Endothelial cell of umbilical vein (primary cell): Measurements from ENCODE around the gene ABI2. TPM values are rescaled to one million over a fixed set of nuclear protein-coding genes. Genes with fewer than 3 reads are reported as not detected.

ENCODE experiments used
- BruUV-seq: library from RNA; stranded (reverse); fragments of 400-500 nt; replicated peaks from 2 replicates; lab custom pipeline; 2021; lab: Mats Ljungman, UMichigan
- CTCF ChIA-PET: fragments of 300-600, 350-600 bp; sonication (Branson Sonifier 250); formaldehyde crosslinking; loops from one replicate; lab custom pipeline; 2021; ENCODE audit warnings: antibody characterized with exemption, inconsistent platforms; lab: Charles Lee
- POLR2A ChIA-PET: fragments of 300-600, 350-600 bp; sonication (Branson Sonifier 250); formaldehyde crosslinking; loops from one replicate; lab custom pipeline; 2021; ENCODE audit warnings: antibody characterized with exemption, inconsistent platforms; lab: Charles Lee
- DNase-seq: peaks from one replicate; pipeline ENCODE4 v3.0.0-alpha.2; 2011; ENCODE audit warnings: low read depth, low spot score
- FAIRE-seq: peaks from 2 replicates; lab custom pipeline; 2011; peaks lifted over from hg19 to GRCh38; lab: Jason Lieb, UNC
- H2AFZ ChIP-seq: 2 replicates; pipeline ENCODE4 v1.6.0; 2012; ENCODE audit warnings: low read depth, low read length, control low read depth, inconsistent platforms
- H3K27ac ChIP-seq: 2 replicates; pipeline ENCODE4 v1.5.1; 2011; ENCODE audit warnings: low read depth, mild to moderate bottlenecking, control low read depth, low read length, moderate library complexity; ENCODE audit not compliant: insufficient read depth
- H3K27me3 ChIP-seq, 2 experiments: 2 replicates each; pipeline versions ENCODE4 v1.6.0 to v1.6.1; 2011; ENCODE audit warnings: low read length in 2 of 2, mixed read lengths in 1 of 2; ENCODE audit not compliant: control insufficient read depth in 2 of 2, insufficient read depth in 2 of 2
- H3K36me3 ChIP-seq, 2 experiments: 2 replicates in 1 of 2; 3 replicates in 1 of 2; pipeline ENCODE4 v1.5.1; 2011; ENCODE audit warnings: low read length in 2 of 2, mild to moderate bottlenecking in 1 of 2, moderate library complexity in 1 of 2; ENCODE audit not compliant: control insufficient read depth in 2 of 2, insufficient read depth in 2 of 2; ENCODE audit errors: extremely low read depth in 1 of 2
- H3K4me1 ChIP-seq: 3 replicates; pipeline ENCODE4 v1.5.1; 2011; ENCODE audit warnings: mild to moderate bottlenecking, low read length; ENCODE audit not compliant: control insufficient read depth, insufficient read depth; ENCODE audit errors: extremely low read depth
- H3K4me2 ChIP-seq: 2 replicates; pipeline ENCODE4 v1.6.1; 2011; ENCODE audit warnings: low read length, control low read depth, mixed read lengths; ENCODE audit not compliant: insufficient read depth
- H3K4me3 ChIP-seq, 3 experiments: fragments of 200-600 bp in 1 of 3; sonication (generic), shearing (Covaris generic) in 1 of 3; replicated peaks in 1 of 3; 2 replicates each; pipeline ENCODE4 v1.5.1; 2011 to 2016; ENCODE audit warnings: control low read depth in 3 of 3, low read length in 3 of 3, mild to moderate bottlenecking in 2 of 3, inconsistent platforms in 1 of 3, low read depth in 1 of 3, moderate library complexity in 1 of 3; ENCODE audit not compliant: insufficient read depth in 1 of 3
- H3K79me2 ChIP-seq: 2 replicates; pipeline ENCODE4 v1.6.0; 2012; ENCODE audit warnings: low read length, inconsistent platforms; ENCODE audit not compliant: control insufficient read depth, insufficient read depth
- H3K9ac ChIP-seq: replicated peaks from 2 replicates; pipeline ENCODE3; 2011; ENCODE audit warnings: low read length, control low read depth; ENCODE audit not compliant: insufficient read depth; ENCODE audit errors: extremely low read depth
- H3K9me1 ChIP-seq: replicated peaks from 3 replicates; pipeline ENCODE4 v1.6.0; 2011; ENCODE audit warnings: mild to moderate bottlenecking, low read length; ENCODE audit not compliant: control insufficient read depth, insufficient read depth; ENCODE audit errors: extremely low read depth
- H3K9me3 ChIP-seq: replicated peaks from 2 replicates; pipeline ENCODE4 v1.5.1; 2012; ENCODE audit warnings: low read length, inconsistent platforms; ENCODE audit not compliant: control insufficient read depth, insufficient read depth
- H4K20me1 ChIP-seq: replicated peaks from 2 replicates; pipeline ENCODE3; 2011; ENCODE audit warnings: mild to moderate bottlenecking, low read length; ENCODE audit not compliant: control insufficient read depth, insufficient read depth; ENCODE audit errors: extremely low read depth
- EZH2 ChIP-seq: IDR thresholded peaks from 2 replicates; pipeline ENCODE4 v1.6.1; 2012; ENCODE audit warnings: borderline replicate concordance, low read depth, mild to moderate bottlenecking, moderate library complexity, low read length, inconsistent platforms; ENCODE audit not compliant: severe bottlenecking
- FOS ChIP-seq: IDR thresholded peaks from 2 replicates; pipeline ENCODE4 v1.6.1; 2011; ENCODE audit warnings: mild to moderate bottlenecking, low read length, moderate library complexity, borderline replicate concordance; ENCODE audit not compliant: insufficient read depth
- GATA2 ChIP-seq: IDR thresholded peaks from 2 replicates; pipeline ENCODE4 v1.7.0; 2011; ENCODE audit warnings: low read depth, mild to moderate bottlenecking, moderate library complexity, mixed read lengths, low read length; ENCODE audit not compliant: insufficient read length, insufficient read depth
- JUN ChIP-seq: IDR thresholded peaks from 2 replicates; pipeline ENCODE4 v1.6.1; 2011; ENCODE audit warnings: borderline replicate concordance, low read depth; ENCODE audit not compliant: insufficient read length, insufficient read depth
- MYC ChIP-seq: IDR thresholded peaks from one replicate; pipeline ENCODE4 v1.6.1; 2011; ENCODE audit warnings: mild to moderate bottlenecking, low read depth, low read length
- POLR2A ChIP-seq: IDR thresholded peaks from 2 replicates; pipeline ENCODE4 v1.6.1; 2012; ENCODE audit warnings: low read depth, mild to moderate bottlenecking, control low read depth, low read length
- POLR2AphosphoS5 ChIP-seq: IDR thresholded peaks from 2 replicates; pipeline ENCODE4 v1.6.1; 2012; ENCODE audit warnings: low read depth, mild to moderate bottlenecking, control low read depth, low read length, moderate library complexity; ENCODE audit not compliant: insufficient read depth
- dilution Hi-C: fragments of 300-500 bp; cut with MboI; formaldehyde crosslinking; loops from one replicate; pipeline ENCODE4 v1.15.0; 2019; ENCODE audit warnings: low sequenced_read_pairs; ENCODE audit not compliant: extremely low pct_ligation_motif_present
- intact Hi-C: fragments of 100-400 bp; cut with micrococcal nuclease; formaldehyde crosslinking; loops from one replicate; pipeline ENCODE4 v1.10.0; 2022
- polyA plus RNA-seq, 4 experiments: library from polyadenylated mRNA; depleted of rRNA in 3 of 4; stranded (reverse) in 3 of 4; unstranded in 1 of 4; fragments of >200 nt; gene quantifications; 2 replicates each; pipeline versions ENCODE4 v1.2.1 to v1.2.3, GENCODE V29; 2011 to 2012; ENCODE audit warnings: missing spikeins in 1 of 4
- total RNA-seq: library from RNA; stranded (reverse); gene quantifications from 2 replicates; pipeline ENCODE4 v1.2.3, GENCODE V29; 2021
- TF ChIP-seq, protein P1 (sequence below): IDR thresholded peaks from 2 replicates; pipeline ENCODE4 v1.6.1; 2011; ENCODE audit not compliant: insufficient read depth, insufficient read length
- TF ChIP-seq, protein P2 (sequence below), 2 donors: IDR thresholded peaks; 1 replicate in 1 of 2; 2 replicates in 1 of 2; pipeline ENCODE4 v1.5.1; 2011; ENCODE audit warnings: low read length in 2 of 2, mild to moderate bottlenecking in 2 of 2, moderate library complexity in 2 of 2, control low read depth in 1 of 2, inconsistent platforms in 1 of 2, low read depth in 1 of 2; ENCODE audit not compliant: insufficient read depth in 1 of 2; ENCODE audit errors: extremely low read depth in 1 of 2

Gene ABI2
- total and polyA plus RNA-seq, 2 donors (not counting 3 experiments of a cell fraction or from before 2014, with no cell fraction given): 35.7 to 61.0 TPM

- H3K9me1 ChIP-seq: no peaks in the 10 kb centered on the region
- H4K20me1 ChIP-seq: no peaks in the 10 kb centered on the region
- no peaks in the 10 kb centered on the region for H3K4me1 ChIP-seq
- BruUV-seq: no TSS peak
- H3K4me3 ChIP-seq: no peak overlapping the region
- H3K79me2 ChIP-seq: peaks cover 5% of the 10 kb centered on the region
- H3K9ac ChIP-seq: no peak overlapping the region
- no peaks in the 10 kb centered on the region for H3K9me3 ChIP-seq
- intact Hi-C loops: no loop called here
- no peak overlapping the region for H3K4me2 ChIP-seq
- ChIA-PET CTCF (interaction anchor here (0.7 to 3.2 kb wide), 2 partner anchors 352 to 446 kb away, joined by 3 to 16 read pairs; no protein-coding TSS in a partner anchor), POLR2A (interaction anchor here (0.7 kb wide), 1 partner anchor 87 kb away, joined by 3 read pairs; no protein-coding TSS in a partner anchor)
- H3K27me3 ChIP-seq: no peaks in the 10 kb centered on the region
- dilution Hi-C loops: no loop called here
- peaks cover 2 to 9% of the 10 kb centered on the region in 2 experiments for H3K36me3 ChIP-seq
- no peak for TF ChIP-seq MYC
- no peak for TF ChIP-seq JUN
- no peak for TF ChIP-seq POLR2AphosphoS5
- TF ChIP-seq, protein P1, sequence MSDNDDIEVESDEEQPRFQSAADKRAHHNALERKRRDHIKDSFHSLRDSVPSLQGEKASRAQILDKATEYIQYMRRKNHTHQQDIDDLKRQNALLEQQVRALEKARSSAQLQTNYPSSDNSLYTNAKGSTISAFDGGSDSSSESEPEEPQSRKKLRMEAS: no peak
- no peak for TF ChIP-seq GATA2
- TF ChIP-seq POLR2A: no peak
- TF ChIP-seq, protein P2, sequence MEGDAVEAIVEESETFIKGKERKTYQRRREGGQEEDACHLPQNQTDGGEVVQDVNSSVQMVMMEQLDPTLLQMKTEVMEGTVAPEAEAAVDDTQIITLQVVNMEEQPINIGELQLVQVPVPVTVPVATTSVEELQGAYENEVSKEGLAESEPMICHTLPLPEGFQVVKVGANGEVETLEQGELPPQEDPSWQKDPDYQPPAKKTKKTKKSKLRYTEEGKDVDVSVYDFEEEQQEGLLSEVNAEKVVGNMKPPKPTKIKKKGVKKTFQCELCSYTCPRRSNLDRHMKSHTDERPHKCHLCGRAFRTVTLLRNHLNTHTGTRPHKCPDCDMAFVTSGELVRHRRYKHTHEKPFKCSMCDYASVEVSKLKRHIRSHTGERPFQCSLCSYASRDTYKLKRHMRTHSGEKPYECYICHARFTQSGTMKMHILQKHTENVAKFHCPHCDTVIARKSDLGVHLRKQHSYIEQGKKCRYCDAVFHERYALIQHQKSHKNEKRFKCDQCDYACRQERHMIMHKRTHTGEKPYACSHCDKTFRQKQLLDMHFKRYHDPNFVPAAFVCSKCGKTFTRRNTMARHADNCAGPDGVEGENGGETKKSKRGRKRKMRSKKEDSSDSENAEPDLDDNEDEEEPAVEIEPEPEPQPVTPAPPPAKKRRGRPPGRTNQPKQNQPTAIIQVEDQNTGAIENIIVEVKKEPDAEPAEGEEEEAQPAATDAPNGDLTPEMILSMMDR (IDR thresholded peaks at IDR 0.05; ENCODE audit: extremely low read depth in 1 of 2, insufficient read depth in 1 of 2, low read depth in 1 of 2, low read length in 2 of 2): no peak
- no peak for TF ChIP-seq EZH2
- no peak for TF ChIP-seq FOS
- FAIRE-seq: no peak
- DNase-seq: no peak
- H2AFZ ChIP-seq: no peak overlapping the region
- no peak overlapping the region for H3K27ac ChIP-seq
These were observed 135.1 kb downstream of the ABI2 start for GRCh38 chr2:203463266-203463678.
